ENCODE data around the gene SLC1A1.

SLC1A1 gene

DNA sequence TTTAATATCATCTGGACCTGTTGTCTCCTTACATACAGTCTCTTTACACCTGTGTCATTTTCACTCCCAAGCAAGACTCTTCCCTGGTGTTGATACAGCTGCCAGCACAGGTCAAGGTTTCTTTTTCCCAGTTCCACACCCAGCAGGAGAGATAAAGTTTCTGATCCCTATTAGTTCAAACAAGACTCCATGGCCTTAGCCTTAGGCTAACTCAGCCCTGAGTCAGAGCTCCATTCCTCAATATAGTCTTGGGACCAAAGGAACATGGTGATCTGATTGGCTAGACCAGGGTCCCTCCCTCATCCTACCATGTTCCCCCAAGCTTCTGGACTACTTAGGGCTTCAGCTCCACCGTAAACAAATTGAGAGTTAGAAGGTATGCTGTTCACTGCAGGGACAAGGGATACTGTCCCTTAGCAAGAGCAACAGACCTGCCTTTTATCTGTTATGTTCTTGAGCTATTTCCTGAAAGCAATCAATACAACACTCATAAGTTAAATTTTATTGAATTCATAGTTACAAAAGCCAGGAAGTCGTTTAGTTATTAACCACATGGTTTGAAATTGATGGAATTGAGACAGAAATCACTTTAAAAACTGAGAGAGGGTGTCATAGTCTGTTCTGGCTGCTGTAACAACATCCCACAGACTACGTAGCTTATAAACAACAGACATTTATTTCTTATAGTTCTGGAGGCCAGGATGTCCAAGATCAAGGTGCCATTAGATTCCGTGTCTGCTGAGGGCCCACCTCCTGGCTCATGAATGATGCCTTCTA, 20.5 kb downstream of the SLC1A1 start:
- no peak overlapping the region for H3K4me3 ChIP-seq (ENCODE audit: low read depth in 1 of 2, low read length in 2 of 2)
- H2AFZ ChIP-seq (ENCODE audit: low read depth, low read length): no peak overlapping the region
- H3K27ac ChIP-seq (ENCODE audit: low read length): no peak overlapping the region
- H3K4me2 ChIP-seq (ENCODE audit: insufficient read depth, low read length): no peak overlapping the region
- DNase-seq: no peak
- H3K27me3 ChIP-seq (ENCODE audit: insufficient read depth, low read length, poor library complexity): no peaks in the 10 kb centered on the region
- no peak overlapping the region for H3K9ac ChIP-seq (ENCODE audit: low read depth, low read length)
- H3K4me1 ChIP-seq (ENCODE audit: insufficient read depth, low read length): no peaks in the 10 kb centered on the region
- H4K20me1 ChIP-seq (ENCODE audit: insufficient read depth, low read length): no peaks in the 10 kb centered on the region
- no peaks in the 10 kb centered on the region for H3K79me2 ChIP-seq (ENCODE audit: insufficient read depth, low read length)
- TF ChIP-seq CTCF (IDR thresholded peaks at IDR 0.05; ENCODE audit: borderline replicate concordance, extremely low read depth, low read length, poor library complexity, severe bottlenecking) (no peak), EZH2 (IDR thresholded peaks at IDR 0.05; ENCODE audit: borderline replicate concordance, low read depth, low read length, severe bottlenecking) (no peak)
- ATAC-seq (ENCODE audit: insufficient read depth, low read depth): no peak
- H3K36me3 ChIP-seq (ENCODE audit: insufficient read depth, low read length): no peaks in the 10 kb centered on the region
- H3K9me3 ChIP-seq (ENCODE audit: insufficient read depth, low read length, severe bottlenecking): no peaks in the 10 kb centered on the region

DNA sequence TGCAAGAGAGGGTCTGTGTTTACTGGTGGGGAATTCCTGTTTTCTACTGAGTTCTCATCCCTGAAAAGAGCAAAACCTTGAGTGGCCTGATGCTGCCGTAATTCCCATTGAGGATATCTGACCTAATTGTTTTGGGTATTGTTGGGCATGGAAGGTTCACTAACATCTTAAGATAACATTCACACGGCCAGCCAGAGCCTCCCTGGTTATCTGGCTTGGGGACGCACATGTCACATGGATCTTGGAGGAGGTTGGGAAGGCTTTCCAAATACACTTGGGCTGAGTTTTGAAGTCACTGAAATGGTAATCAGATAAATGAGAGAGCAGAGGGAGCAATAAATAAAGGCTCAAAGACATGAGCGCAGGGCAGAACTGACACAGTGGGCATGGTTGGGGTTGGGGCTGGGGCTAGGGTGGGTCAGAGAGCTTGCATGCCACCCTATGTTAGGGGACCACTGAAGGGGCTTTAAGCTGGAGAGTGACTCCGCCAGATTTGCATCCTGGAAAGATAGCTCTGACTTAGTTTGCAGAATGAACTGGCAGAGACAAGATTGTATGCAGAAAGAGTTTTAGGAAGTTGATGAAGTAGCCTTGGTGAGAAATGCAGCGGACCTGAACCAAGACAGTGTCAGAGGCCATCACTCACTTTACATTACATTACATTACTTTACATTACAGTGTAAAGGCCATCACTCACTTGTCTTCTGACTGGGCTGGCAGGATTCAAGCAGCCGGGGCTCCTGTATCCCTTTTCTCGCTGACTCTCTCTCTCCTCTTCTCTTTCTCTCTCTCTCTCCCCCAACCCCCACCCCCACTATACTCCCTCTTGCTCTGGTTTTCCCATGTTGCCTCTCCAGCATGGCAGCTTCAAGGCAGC, 24.2 kb downstream of the SLC1A1 start:
- no peak overlapping the region for H3K27ac ChIP-seq (ENCODE audit: low read length)
- no peak for ATAC-seq (ENCODE audit: insufficient read depth, low read depth)
- H3K4me2 ChIP-seq (ENCODE audit: insufficient read depth, low read length): no peak overlapping the region
- no peak for DNase-seq
- no peaks in the 10 kb centered on the region for H3K36me3 ChIP-seq (ENCODE audit: insufficient read depth, low read length)
- no peak overlapping the region for H3K4me3 ChIP-seq (ENCODE audit: low read depth in 1 of 2, low read length in 2 of 2)
- TF ChIP-seq EZH2 (IDR thresholded peaks at IDR 0.05; ENCODE audit: borderline replicate concordance, low read depth, low read length, severe bottlenecking): no peak
- TF ChIP-seq CTCF (IDR thresholded peaks at IDR 0.05; ENCODE audit: borderline replicate concordance, extremely low read depth, low read length, poor library complexity, severe bottlenecking): no peak
- no peaks in the 10 kb centered on the region for H4K20me1 ChIP-seq (ENCODE audit: insufficient read depth, low read length)
- H3K9me3 ChIP-seq (ENCODE audit: insufficient read depth, low read length, severe bottlenecking): no peaks in the 10 kb centered on the region
- H3K27me3 ChIP-seq (ENCODE audit: insufficient read depth, low read length, poor library complexity): no peaks in the 10 kb centered on the region
- no peaks in the 10 kb centered on the region for H3K4me1 ChIP-seq (ENCODE audit: insufficient read depth, low read length)
- H2AFZ ChIP-seq (ENCODE audit: low read depth, low read length): no peak overlapping the region
- no peaks in the 10 kb centered on the region for H3K79me2 ChIP-seq (ENCODE audit: insufficient read depth, low read length)
- no peak overlapping the region for H3K9ac ChIP-seq (ENCODE audit: low read depth, low read length)

DNA sequence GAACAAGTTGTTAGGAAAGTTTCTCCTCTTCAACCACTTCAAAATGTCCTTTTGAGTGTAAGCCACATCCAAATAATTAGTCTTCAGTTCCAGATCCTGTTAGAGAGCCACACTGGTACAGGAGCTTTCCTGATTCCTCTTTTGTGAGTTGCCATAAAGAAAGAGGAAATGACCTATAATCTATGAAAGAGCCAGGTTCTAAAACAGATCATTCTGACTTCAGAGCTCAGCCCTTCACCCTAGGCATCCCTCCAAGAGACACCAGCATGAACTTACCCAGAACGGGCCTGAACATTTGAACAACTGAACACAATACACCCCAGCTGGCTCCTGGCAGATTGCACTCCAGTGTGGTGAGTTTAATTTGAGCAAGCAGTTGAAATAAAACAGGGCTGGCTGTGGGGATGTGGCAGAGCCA, 25.7 kb downstream of the SLC1A1 start:
- H3K27me3 ChIP-seq (ENCODE audit: insufficient read depth, low read length, poor library complexity): no peaks in the 10 kb centered on the region
- no peak overlapping the region for H3K4me3 ChIP-seq (ENCODE audit: low read depth in 1 of 2, low read length in 2 of 2)
- ATAC-seq (ENCODE audit: insufficient read depth, low read depth): no peak
- H2AFZ ChIP-seq (ENCODE audit: low read depth, low read length): no peak overlapping the region
- no peak overlapping the region for H3K9ac ChIP-seq (ENCODE audit: low read depth, low read length)
- TF ChIP-seq EZH2 (IDR thresholded peaks at IDR 0.05; ENCODE audit: borderline replicate concordance, low read depth, low read length, severe bottlenecking) (no peak), CTCF (IDR thresholded peaks at IDR 0.05; ENCODE audit: borderline replicate concordance, extremely low read depth, low read length, poor library complexity, severe bottlenecking) (no peak)
- H3K9me3 ChIP-seq (ENCODE audit: insufficient read depth, low read length, severe bottlenecking): no peaks in the 10 kb centered on the region
- no peaks in the 10 kb centered on the region for H4K20me1 ChIP-seq (ENCODE audit: insufficient read depth, low read length)
- no peak overlapping the region for H3K4me2 ChIP-seq (ENCODE audit: insufficient read depth, low read length)
- H3K4me1 ChIP-seq (ENCODE audit: insufficient read depth, low read length): no peaks in the 10 kb centered on the region
- DNase-seq: no peak
- H3K36me3 ChIP-seq (ENCODE audit: insufficient read depth, low read length): no peaks in the 10 kb centered on the region
- H3K27ac ChIP-seq (ENCODE audit: low read length): no peak overlapping the region
- no peaks in the 10 kb centered on the region for H3K79me2 ChIP-seq (ENCODE audit: insufficient read depth, low read length)
